AG10803 (cell line): ENCODE data around the gene SELENON.
A peak's percentile ranks its signal among the peaks of the same experiment; 100 is the strongest.
"Not testable (repeated sequence)": the region's sequence is repeated elsewhere in the genome, so short reads cannot be mapped to it uniquely, and the experiment has no call there.

Experiments
- DNase-seq: peaks from one replicate; pipeline ENCODE4 v3.0.0; 2010; ENCODE audit warnings: low read depth
- H3K4me3 ChIP-seq: 2 replicates; pipeline ENCODE4 v1.5.1; 2011; ENCODE audit warnings: mild to moderate bottlenecking, low read length, control low read depth
- TF ChIP-seq, protein P1 (sequence below): conservative IDR thresholded peaks from 2 replicates; pipeline ENCODE4 v1.5.1; 2011; ENCODE audit warnings: mild to moderate bottlenecking, low read length, control low read depth, inconsistent platforms

The SELENON gene

GRCh38 chr1:25834894-25835293 is 34.9 kb downstream of the SELENON start:
- H3K4me3 ChIP-seq, result no peak overlapping the region
- DNase-seq, result no peak
- TF ChIP-seq, protein P1, sequence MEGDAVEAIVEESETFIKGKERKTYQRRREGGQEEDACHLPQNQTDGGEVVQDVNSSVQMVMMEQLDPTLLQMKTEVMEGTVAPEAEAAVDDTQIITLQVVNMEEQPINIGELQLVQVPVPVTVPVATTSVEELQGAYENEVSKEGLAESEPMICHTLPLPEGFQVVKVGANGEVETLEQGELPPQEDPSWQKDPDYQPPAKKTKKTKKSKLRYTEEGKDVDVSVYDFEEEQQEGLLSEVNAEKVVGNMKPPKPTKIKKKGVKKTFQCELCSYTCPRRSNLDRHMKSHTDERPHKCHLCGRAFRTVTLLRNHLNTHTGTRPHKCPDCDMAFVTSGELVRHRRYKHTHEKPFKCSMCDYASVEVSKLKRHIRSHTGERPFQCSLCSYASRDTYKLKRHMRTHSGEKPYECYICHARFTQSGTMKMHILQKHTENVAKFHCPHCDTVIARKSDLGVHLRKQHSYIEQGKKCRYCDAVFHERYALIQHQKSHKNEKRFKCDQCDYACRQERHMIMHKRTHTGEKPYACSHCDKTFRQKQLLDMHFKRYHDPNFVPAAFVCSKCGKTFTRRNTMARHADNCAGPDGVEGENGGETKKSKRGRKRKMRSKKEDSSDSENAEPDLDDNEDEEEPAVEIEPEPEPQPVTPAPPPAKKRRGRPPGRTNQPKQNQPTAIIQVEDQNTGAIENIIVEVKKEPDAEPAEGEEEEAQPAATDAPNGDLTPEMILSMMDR, result no peak

DNA sequence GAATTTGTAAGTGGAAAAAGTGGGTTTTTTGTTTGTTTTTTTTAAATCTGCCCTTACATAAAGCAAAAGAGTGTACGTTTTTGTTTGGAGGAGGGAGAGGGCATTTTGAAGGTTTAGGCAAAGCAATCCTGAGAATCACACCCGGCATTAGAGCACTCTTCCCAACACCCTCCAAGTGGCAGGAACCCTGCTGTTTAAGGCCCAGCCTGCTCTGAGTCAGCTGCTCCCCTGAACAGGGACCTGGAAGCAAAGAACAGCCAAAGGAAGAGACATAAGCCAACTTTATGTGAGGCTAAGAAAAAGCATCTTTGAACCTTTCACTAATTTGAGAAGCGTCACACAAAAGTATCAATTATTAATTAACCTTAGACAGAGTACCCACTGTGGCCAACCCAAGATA is 36.7 kb downstream of the SELENON start:
- DNase-seq, result no peak
- H3K4me3 ChIP-seq, result no peak overlapping the region
- TF ChIP-seq, protein P1, result no peak

DNA sequence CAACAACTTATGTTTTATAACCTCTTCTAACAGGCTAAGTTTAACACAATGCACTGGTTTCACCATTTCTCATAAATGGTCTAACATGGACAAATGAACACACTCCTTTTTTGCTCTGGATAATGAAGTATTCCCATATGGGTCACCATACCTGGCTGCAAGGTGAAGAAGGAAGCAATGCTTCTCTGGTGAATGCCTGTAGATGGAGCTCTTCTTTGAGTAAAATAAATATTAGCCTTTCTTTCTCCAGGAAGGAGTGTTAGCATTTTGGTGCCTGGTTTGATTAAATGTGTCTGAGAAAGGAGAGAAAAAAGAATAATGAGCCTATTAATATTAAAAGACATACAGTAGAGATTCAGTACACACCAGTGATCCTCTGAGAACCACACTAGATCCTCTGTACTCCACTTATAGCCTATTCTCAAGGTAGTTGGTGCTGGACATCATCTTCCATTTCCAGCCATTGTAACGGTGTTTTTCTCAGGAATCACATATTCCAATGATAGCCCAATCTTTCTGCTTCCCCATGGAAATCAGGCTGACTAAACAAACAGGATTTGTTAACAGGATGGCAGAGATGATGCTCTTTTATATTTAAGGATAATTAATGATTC is 37.4 kb downstream of the SELENON start:
- no peak overlapping the region for H3K4me3 ChIP-seq
- TF ChIP-seq, protein P1, result peak; percentile 39
- no peak for DNase-seq

- H3K4me3 ChIP-seq, DNase-seq: not testable (repeated sequence)
Measured at GRCh38 chr1:25839808-25840207, 39.8 kb downstream of the SELENON start.

GRCh38 chr1:25843483-25843882 is 43.5 kb downstream of the SELENON start:
- no peak for DNase-seq
- no peak overlapping the region for H3K4me3 ChIP-seq
- TF ChIP-seq, protein P1, result no peak

DNA sequence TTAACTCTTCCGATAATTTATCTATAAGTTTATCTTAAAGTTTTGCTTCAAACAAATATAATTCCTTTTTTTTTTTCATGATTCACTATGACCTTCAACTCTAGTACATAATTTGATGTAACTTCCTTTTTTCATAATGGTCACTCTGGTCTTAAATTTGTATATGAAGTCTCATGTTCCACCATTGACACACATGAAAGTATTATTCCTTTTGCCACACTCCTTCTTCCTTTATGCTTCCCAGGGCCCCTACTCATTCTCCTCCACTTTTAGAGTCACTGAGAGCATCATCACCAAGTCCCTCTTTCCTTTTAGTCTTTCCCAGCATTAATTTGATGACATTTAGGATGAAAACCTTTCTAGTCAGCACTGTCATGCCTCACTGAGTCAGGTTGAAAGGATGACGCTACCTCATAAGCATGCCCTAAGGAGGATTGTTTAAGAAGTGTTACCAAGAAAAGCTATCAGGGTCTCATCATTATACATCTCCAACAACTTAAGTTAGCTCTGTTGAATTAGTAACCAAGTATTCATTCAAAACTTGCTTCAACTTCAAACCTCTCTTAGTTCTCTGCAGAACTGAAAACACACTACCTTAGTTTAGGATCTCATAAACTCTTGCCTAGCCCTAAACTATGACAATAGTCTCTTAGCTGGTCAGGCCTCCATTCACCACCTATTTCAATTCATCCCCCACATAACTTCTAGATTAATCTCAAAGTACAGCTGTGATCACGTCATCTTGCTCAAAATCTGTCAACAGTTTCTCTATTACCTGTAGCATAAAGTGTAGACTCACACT is 44.7 kb downstream of the SELENON start:
- DNase-seq, result no peak
- no peak overlapping the region for H3K4me3 ChIP-seq
- TF ChIP-seq, protein P1, result no peak

DNA sequence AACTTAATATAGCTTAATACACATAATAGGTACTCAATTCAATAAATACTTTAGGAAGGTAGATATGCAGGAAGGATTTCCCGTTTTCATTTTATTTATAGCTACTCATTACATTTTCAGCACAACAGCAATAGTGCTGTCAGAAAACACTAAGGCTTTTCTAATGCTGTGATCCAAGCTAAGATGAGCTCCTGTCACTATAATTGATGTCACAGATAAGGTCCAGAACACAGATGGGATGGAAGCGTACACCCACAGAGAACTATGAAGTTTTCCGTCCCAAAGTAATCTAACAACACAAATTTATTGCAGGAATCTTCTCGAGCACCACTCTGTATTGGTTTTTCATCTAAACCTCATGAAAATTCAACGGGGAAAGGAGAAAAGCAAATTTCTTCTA is 45.7 kb downstream of the SELENON start:
- H3K4me3 ChIP-seq, result no peak overlapping the region
- no peak for DNase-seq
- TF ChIP-seq, protein P1, result no peak
